Measurements from ENCODE around the gene THPO.

THPO gene

GRCh38 chr3:184377882-184378445, at the start of gene THPO:
TSS of gene THPO (minus strand) at chr3:184378207. CDS start at chr3:184376259, 1,948 bp downstream.
- no peak for DNase-seq (ENCODE audit: low read depth)

DNA sequence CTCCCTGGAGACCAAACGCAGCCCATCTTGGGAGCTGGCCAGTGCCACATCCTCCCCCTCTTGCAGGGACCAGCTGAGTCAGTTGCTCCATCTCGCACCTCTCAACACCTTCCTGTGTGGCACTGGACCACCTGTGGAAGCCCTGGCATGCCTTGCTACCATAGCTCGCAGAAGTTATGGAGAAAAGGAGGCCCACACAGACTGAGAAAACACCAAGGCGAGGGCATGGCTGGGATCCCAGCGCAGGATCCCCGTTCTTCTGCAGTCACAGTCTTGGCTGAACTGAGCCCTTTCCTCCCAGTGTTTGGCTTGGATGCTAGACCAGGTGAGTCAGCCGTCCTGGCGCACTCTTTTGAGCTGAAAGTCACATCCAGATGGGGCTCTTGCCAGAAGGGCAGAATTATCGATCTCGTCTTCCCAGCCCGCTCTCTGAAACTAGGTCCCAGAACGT, 48.7 kb upstream of the THPO start:
- no peak for DNase-seq (ENCODE audit: low read depth)

DNA sequence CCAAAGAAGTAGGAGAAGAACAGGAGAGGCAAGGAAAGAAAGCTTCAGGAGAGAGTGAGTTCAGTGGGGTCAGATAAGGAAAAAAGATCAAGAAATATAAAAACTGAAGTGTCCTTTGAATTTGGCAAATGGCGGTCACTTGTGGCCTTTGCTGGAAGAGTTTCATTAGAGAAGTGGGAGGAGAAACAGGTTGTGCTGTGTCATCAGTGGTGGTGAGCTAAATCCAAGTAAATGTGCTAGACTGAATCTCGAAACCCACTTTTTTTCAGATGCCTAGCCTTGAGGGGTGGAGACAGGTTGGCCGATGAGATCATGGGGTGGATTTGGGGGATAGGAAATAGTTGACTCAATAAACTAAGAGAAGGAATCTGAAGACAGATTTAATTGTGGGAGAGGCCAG, 45.6 kb upstream of the THPO start:
- DNase-seq (ENCODE audit: low read depth): no peak

DNA sequence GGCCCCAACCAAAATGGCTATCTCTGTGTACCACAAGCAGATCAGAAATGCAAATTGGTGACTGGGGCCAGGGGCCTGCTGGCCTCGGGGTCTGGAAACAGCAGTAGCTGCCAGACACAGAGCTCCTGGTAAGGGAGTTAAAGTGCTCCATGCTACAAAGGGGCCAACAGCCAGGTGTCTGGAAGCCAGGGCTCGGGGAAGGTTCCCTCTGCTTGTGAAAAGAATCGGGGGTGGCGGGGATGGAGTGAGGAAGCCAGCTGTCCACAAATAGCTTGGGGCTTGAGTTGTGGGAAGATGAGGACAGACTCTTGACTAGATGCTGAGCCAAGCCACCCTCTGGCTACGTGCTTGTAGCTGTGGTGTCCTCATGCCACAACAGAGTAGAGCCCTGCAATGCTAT, 41.2 kb upstream of the THPO start:
- no peak for DNase-seq (ENCODE audit: low read depth)

GRCh38 chr3:184417619-184418327, 39.8 kb upstream of the THPO start:
- DNase-seq (ENCODE audit: low read depth): peak; percentile 51

DNA sequence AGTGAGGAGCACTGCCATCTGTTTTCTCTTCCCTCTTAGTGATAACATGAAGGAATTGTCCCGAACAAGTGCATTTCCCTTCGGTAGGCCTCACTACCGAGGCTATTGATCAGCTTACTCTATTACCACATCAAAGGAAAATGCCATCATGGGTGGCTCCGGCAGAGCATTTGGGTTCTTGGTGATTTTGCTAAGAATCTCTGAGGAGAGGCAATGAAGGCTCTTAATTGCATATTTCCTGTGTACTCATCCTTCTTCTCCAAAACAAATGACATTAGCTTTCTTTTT, 37.1 kb upstream of the THPO start:
- DNase-seq (ENCODE audit: low read depth): no peak

DNA sequence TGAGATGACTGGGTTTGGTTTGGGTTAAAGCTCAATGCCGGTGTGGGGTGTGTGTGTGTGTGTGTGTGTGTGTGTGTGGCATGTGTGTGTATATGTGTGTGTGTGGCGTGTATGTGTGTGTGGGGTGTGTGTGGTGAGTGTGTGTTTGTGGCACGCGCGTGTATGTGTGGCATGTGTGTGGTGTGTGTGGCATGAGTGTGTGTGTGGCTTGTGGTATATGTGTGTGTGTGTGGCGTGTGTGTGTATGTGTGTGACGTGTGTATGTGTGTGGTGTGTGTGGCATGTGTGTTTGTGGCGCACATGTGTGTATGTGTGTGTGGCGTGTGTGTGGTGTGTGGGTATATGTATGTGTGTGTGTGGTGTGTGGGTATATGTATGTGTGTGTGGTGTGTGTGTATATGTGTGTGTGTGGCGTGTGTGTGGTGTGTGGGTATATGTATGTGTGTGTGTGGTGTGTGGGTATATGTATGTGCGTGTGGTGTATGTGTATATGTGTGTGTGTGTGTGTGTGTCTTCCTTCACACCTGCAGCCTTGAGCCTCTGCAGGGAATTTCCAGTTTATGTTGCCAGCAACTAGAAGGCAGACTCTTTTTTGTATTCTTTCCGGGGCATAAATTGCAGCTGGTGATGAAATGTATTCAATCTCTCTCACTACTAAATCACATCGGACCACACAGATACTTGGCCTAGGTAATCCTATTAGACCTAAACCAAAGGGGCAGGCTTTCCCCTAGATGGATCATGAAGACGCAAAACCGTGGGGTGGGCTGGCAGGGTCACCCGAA, 36.6 kb upstream of the THPO start:
- DNase-seq (ENCODE audit: low read depth): peak; percentile 9

GRCh38 chr3:184409946-184410500, 32.0 kb upstream of the THPO start:
- no peak for DNase-seq (ENCODE audit: low read depth)

- no peak for DNase-seq (ENCODE audit: low read depth)
These were observed 31.4 kb upstream of the THPO start for GRCh38 chr3:184409331-184409926.

GRCh38 chr3:184405075-184406030, 27.3 kb upstream of the THPO start:
- peak; percentile 55 for DNase-seq (ENCODE audit: low read depth)

- peak; percentile 94 for DNase-seq (ENCODE audit: low read depth)
These were observed 21.4 kb upstream of the THPO start for GRCh38 chr3:184399410-184399809.

GRCh38 chr3:184395320-184395660, 17.3 kb upstream of the THPO start:
- no peak for DNase-seq (ENCODE audit: low read depth)

GRCh38 chr3:184391266-184391665, 13.3 kb upstream of the THPO start:
- no peak for DNase-seq (ENCODE audit: low read depth)

DNA sequence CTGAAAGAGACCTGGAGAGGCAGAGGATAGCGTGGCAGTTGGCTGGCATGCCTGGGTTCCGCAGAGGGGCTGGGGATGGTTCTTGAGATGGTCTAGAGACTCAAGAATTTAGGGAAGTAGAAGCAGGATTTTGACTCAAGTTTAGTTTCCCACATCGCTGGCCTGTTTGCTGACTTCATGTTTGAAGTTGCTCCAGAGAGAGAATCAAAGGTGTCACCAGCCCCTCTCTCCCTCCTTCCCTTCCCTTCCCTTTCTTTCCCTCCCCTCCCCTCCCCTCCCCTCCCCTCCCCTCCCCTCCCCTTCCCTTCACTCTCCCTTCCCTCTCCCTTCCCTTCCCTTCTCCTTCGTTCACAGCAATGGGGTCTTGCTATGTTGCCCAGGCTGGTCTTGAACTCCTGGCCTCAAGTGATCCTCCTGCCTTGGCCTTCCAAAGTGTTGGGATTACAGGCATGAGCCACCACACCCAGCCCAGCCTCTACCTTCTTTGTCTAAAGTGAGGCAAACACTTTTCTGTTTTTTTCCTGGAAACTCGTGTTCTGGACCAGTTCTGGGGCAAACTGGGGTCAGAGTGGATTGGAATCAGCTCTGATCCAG, 12.0 kb upstream of the THPO start:
- no peak for DNase-seq (ENCODE audit: low read depth)

GRCh38 chr3:184389384-184389783, 11.4 kb upstream of the THPO start:
- DNase-seq (ENCODE audit: low read depth): no peak

GRCh38 chr3:184388936-184389230, 10.9 kb upstream of the THPO start:
- DNase-seq (ENCODE audit: low read depth): no peak

DNA sequence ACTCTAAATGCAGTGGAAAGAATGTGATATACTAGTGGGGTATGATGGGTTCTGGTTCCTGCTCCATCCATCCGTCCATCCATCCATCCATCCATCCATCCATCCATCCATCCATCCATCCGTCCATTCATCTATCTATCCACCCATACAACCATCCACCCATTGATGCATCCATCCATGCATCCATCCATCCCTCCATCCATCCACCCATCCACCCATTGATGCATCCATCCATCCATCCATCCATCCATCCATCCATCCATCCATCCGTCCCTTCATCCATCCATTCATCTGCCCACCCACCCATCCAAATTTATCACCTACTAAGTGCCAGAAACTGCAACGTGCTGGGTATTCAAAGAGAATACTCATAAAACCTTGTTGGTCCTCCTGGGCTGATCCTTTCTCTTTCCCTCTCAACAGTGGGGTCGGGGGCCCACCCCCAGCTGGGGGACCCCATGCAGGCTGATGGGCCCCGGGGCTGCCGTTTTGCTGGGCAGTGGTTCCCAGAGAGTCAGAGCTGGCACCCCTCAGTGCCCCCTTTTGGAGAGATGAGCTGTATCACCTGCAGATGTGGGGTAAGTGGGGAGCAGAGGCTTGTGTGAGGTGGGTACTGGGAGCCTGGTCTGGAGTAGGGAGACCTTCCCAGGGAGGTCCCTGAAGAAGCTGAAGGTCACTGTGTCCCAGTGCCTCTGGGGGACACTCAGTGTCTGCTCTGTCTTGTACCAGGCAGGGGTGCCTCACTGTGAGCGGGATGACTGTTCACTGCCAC, 10.3 kb upstream of the THPO start:
- no peak for DNase-seq (ENCODE audit: low read depth)

DNA sequence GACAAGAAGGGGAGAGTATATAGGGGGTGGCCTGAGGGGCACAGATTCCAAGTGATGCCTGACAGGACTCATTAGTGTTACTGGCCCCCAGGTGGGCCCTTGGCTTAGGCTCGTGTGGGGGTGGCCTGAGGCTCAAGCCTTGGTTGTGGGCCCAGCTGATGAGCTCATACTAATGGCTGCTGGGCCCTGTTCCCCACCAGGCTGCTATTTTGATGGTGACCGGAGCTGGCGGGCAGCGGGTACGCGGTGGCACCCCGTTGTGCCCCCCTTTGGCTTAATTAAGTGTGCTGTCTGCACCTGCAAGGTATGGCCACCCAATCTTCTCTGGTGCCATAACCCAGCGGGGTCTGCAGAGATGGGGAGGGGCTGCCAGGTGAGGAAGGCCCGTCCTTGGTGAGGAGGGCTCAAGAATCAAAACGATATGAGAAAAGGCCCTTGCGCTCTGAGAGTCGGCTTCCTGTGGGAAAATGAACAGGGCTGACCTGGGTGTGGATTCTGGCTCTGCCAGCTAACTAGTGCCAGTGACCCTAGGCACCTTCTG, 9.2 kb upstream of the THPO start:
- no peak for DNase-seq (ENCODE audit: low read depth)

- no peak for DNase-seq (ENCODE audit: low read depth)
These were observed 8.2 kb upstream of the THPO start for GRCh38 chr3:184386047-184386806.
